ENCODE results near the gene PPFIA2. TPM values are rescaled to one million over a fixed set of nuclear protein-coding genes. Genes with fewer than 3 reads are reported as not detected.
A peak's percentile ranks its signal among the peaks of the same experiment; 100 is the strongest.

PPFIA2 gene
- total RNA-seq, 1 experiment from 2014 or later, result 0.10 TPM

- DNase-seq (ENCODE audit: low read depth), result no peak
- in situ Hi-C loops (cut with HindIII; ENCODE audit: low pct_unique_long_range_greater_than_20kb, low sequenced_read_pairs), result no loop called here
Observed at GRCh38 chr12:81261508-81262207, 497.5 kb downstream of the PPFIA2 start.

- in situ Hi-C loops (cut with HindIII; ENCODE audit: low pct_unique_long_range_greater_than_20kb, low sequenced_read_pairs), result no loop called here
- no peak for DNase-seq (ENCODE audit: low read depth)
Observed at GRCh38 chr12:81259360-81259759, 499.8 kb downstream of the PPFIA2 start.

- DNase-seq (ENCODE audit: low read depth), result peak; percentile 61
Observed at GRCh38 chr12:81257947-81258551, 501.1 kb downstream of the PPFIA2 start.

GRCh38 chr12:81255947-81256346 lies 503.2 kb downstream of the PPFIA2 start:
- in situ Hi-C loops (cut with HindIII; ENCODE audit: low pct_unique_long_range_greater_than_20kb, low sequenced_read_pairs), result no loop called here
- DNase-seq (ENCODE audit: low read depth), result no peak

More at GRCh38 chr12:81257947-81258551, 501.1 kb downstream of the PPFIA2 start:
- in situ Hi-C loops (cut with HindIII; ENCODE audit: low pct_unique_long_range_greater_than_20kb, low sequenced_read_pairs), result no loop called here

- no peak for DNase-seq (ENCODE audit: low read depth)
- in situ Hi-C loops (cut with HindIII; ENCODE audit: low pct_unique_long_range_greater_than_20kb, low sequenced_read_pairs), result no loop called here
Observed at GRCh38 chr12:81255456-81255855, 503.7 kb downstream of the PPFIA2 start.

GRCh38 chr12:81253360-81253759 lies 505.8 kb downstream of the PPFIA2 start:
- no peak for DNase-seq (ENCODE audit: low read depth)
- in situ Hi-C loops (cut with HindIII; ENCODE audit: low pct_unique_long_range_greater_than_20kb, low sequenced_read_pairs), result no loop called here

- in situ Hi-C loops (cut with HindIII; ENCODE audit: low pct_unique_long_range_greater_than_20kb, low sequenced_read_pairs), result no loop called here
- no peak for DNase-seq (ENCODE audit: low read depth)
Observed at GRCh38 chr12:81252228-81252627, 506.9 kb downstream of the PPFIA2 start.

GRCh38 chr12:81249976-81250375 lies 509.2 kb downstream of the PPFIA2 start:
- in situ Hi-C loops (cut with HindIII; ENCODE audit: low pct_unique_long_range_greater_than_20kb, low sequenced_read_pairs), result no loop called here
- no peak for DNase-seq (ENCODE audit: low read depth)

- no peak for DNase-seq (ENCODE audit: low read depth)
- in situ Hi-C loops (cut with HindIII; ENCODE audit: low pct_unique_long_range_greater_than_20kb, low sequenced_read_pairs), result no loop called here
Observed at GRCh38 chr12:81245907-81246570, 513.1 kb downstream of the PPFIA2 start.

- in situ Hi-C loops (cut with HindIII; ENCODE audit: low pct_unique_long_range_greater_than_20kb, low sequenced_read_pairs), result no loop called here
- no peak for DNase-seq (ENCODE audit: low read depth)
Observed at GRCh38 chr12:81245458-81245857, 513.7 kb downstream of the PPFIA2 start.

- in situ Hi-C loops (cut with HindIII; ENCODE audit: low pct_unique_long_range_greater_than_20kb, low sequenced_read_pairs), result no loop called here
- no peak for DNase-seq (ENCODE audit: low read depth)
Observed at GRCh38 chr12:81231574-81232368, 527.4 kb downstream of the PPFIA2 start.

- in situ Hi-C loops (cut with HindIII; ENCODE audit: low pct_unique_long_range_greater_than_20kb, low sequenced_read_pairs), result no loop called here
- DNase-seq (ENCODE audit: low read depth), result no peak
Observed at GRCh38 chr12:81229759-81230158, 529.4 kb downstream of the PPFIA2 start.

GRCh38 chr12:81224626-81225025 lies 534.5 kb downstream of the PPFIA2 start:
- in situ Hi-C loops (cut with HindIII; ENCODE audit: low pct_unique_long_range_greater_than_20kb, low sequenced_read_pairs), result no loop called here

GRCh38 chr12:81222846-81223592 lies 536.1 kb downstream of the PPFIA2 start:
- in situ Hi-C loops (cut with HindIII; ENCODE audit: low pct_unique_long_range_greater_than_20kb, low sequenced_read_pairs), result no loop called here
- DNase-seq (ENCODE audit: low read depth), result no peak

More at GRCh38 chr12:81224626-81225025, 534.5 kb downstream of the PPFIA2 start:
- DNase-seq (ENCODE audit: low read depth), result no peak

GRCh38 chr12:81221681-81222080 lies 537.5 kb downstream of the PPFIA2 start:
- no peak for DNase-seq (ENCODE audit: low read depth)
- in situ Hi-C loops (cut with HindIII; ENCODE audit: low pct_unique_long_range_greater_than_20kb, low sequenced_read_pairs), result no loop called here

- in situ Hi-C loops (cut with HindIII; ENCODE audit: low pct_unique_long_range_greater_than_20kb, low sequenced_read_pairs), result no loop called here
Observed at GRCh38 chr12:81216739-81217138, 542.4 kb downstream of the PPFIA2 start.

GRCh38 chr12:81212996-81213696 lies 546.0 kb downstream of the PPFIA2 start:
- DNase-seq (ENCODE audit: low read depth), result no peak
- in situ Hi-C loops (cut with HindIII; ENCODE audit: low pct_unique_long_range_greater_than_20kb, low sequenced_read_pairs), result no loop called here

More at GRCh38 chr12:81216739-81217138, 542.4 kb downstream of the PPFIA2 start:
- no peak for DNase-seq (ENCODE audit: low read depth)
